ENCODE measurements around the gene PRKN.

DNA sequence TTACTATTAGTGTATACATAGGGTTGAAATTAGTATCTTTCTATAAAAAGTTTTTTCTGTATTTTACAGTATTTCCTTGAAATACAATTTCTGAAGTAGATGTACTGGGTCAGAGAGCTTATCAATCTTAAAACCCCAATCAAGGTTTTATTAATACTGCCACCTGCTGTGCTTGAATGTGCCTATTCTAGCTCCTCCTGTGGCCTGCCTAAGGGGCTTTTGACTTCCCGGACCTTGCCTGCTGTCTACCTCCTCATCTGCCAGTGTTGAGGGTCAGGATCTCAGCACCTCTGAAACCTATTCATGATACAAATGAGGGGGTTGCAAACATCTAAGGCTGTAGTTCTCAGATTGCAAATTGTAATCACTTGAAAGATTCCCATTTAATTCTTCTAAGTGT is 9.4 kb upstream of the PRKN start:
- TF ChIP-seq ARNTL (CRISPR knock-in tag; IDR thresholded peaks at IDR 0.05; ENCODE audit: borderline replicate concordance, low read depth) (no peak), ZC3H10 (CRISPR knock-in tag; IDR thresholded peaks at IDR 0.05) (no peak), PPARA (CRISPR knock-in tag; IDR thresholded peaks at IDR 0.05; ENCODE audit: borderline replicate concordance) (no peak), ZFP30 (CRISPR knock-in tag; IDR thresholded peaks at IDR 0.05) (no peak), GLIS3 (CRISPR knock-in tag; IDR thresholded peaks at IDR 0.05) (no peak)
- TF ChIP-seq, protein P1, sequence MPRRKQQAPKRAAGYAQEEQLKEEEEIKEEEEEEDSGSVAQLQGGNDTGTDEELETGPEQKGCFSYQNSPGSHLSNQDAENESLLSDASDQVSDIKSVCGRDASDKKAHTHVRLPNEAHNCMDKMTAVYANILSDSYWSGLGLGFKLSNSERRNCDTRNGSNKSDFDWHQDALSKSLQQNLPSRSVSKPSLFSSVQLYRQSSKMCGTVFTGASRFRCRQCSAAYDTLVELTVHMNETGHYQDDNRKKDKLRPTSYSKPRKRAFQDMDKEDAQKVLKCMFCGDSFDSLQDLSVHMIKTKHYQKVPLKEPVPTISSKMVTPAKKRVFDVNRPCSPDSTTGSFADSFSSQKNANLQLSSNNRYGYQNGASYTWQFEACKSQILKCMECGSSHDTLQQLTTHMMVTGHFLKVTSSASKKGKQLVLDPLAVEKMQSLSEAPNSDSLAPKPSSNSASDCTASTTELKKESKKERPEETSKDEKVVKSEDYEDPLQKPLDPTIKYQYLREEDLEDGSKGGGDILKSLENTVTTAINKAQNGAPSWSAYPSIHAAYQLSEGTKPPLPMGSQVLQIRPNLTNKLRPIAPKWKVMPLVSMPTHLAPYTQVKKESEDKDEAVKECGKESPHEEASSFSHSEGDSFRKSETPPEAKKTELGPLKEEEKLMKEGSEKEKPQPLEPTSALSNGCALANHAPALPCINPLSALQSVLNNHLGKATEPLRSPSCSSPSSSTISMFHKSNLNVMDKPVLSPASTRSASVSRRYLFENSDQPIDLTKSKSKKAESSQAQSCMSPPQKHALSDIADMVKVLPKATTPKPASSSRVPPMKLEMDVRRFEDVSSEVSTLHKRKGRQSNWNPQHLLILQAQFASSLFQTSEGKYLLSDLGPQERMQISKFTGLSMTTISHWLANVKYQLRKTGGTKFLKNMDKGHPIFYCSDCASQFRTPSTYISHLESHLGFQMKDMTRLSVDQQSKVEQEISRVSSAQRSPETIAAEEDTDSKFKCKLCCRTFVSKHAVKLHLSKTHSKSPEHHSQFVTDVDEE (CRISPR knock-in tag; IDR thresholded peaks at IDR 0.05) = no peak

Measured in SK-N-SH treated with all-trans-retinoic acid at 6 μM for 48 hours (cell line).